ENCODE results near the gene FUCA1.
"Not testable (repeated sequence)": the region's sequence is repeated elsewhere in the genome, so short reads cannot be mapped to it uniquely, and the experiment has no call there.

The FUCA1 gene

GRCh38 chr1:23837908-23838307 is 30.2 kb downstream of the FUCA1 start:
- no peak for DNase-seq (ENCODE audit: low spot score)

DNA sequence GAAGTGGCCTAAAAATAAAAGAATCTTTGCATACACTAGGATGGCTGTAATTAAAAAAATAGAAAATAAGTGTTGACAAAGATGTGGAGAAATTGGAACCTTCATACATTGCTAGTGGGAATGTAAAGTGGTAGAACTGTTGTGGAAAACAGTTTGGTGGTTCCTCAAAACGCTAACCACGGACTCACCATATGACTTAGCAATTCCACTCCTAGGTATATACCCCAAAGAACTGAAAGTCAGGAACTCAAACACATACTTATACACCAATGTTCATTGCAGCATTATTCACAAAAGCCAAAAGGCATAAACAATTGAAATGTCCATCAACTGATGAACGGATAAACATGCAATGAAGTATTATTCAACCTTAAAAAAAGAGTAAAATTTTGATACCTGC is 32.1 kb downstream of the FUCA1 start:
- no peak for DNase-seq (ENCODE audit: low spot score)

DNA sequence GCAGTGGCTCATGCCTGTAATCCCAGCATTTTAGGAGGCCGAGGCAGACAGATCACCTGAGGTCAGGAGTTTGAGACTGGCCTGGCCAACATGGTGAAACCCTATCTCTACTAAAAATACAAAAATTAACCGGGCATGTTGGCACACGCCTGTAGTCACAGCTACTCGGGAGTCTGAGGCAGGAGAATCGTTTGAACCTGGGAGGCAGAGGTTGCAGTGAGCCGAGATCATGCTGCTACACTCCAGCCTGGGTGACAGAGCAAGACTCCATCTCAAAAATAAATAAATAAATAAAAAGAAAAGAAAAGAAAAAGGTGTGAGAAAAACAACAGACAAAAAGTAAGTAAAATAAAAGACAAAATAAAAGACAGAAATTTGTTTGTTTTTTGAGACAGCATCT is 33.9 kb downstream of the FUCA1 start:
- DNase-seq (ENCODE audit: low spot score), result not testable (repeated sequence)

DNA sequence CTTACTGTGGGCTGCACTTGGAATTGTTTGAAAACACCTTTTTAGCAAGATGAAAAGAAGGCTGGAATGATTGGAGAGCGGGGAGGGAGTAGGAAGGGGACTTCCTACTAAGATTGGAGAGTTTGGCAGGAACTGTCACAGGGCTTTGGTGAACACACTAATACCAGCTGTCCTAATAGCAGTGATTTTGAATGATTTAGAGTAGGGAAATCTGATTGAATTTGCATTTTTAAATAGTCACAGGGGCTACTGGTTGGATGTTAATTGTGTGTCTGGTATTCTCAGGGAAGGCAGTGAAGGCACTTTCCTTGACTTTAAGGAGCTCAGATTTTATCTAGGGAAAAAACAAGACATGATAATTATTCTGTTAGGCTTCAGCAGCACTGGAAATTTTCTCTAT is 40.4 kb downstream of the FUCA1 start:
- DNase-seq (ENCODE audit: low spot score), result no peak

GRCh38 chr1:23826590-23826989 is 41.5 kb downstream of the FUCA1 start:
- not testable (repeated sequence) for DNase-seq (ENCODE audit: low spot score)

- DNase-seq (ENCODE audit: low spot score), result no peak
Observed at GRCh38 chr1:23825762-23826522, 42.1 kb downstream of the FUCA1 start.

DNA sequence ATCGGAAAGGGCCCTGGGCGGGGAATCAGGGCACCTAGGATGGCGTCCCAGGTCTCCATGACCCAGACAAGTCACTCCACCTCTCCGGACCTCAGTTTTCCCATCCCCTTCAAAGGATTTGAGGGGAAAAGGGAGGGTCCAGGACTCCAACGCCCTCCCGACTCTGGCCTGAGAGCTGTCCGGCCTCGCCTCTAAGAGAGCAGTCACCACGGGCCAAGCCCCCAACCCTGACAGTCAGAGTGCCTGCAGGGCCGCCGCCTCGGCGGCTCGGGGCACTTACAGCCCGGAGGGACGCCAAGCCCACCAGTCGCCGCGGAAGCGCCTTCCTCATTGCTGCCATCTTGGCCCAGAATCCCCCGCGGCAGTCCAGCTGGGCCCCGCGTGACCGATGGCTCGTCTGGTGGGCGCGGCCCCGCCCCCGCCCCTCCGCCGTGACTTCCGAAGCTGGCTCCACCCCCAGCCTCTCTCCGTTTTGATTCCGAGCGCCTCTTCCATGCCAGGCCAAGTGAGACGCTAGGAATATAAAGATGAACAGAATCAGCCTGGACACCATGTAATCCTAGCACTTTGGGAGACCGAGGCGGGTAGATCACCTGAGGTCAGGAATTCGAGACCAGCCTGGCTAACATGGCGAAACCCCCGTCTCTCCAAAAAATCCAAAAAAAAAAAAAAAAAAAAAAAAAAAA is 42.9 kb downstream of the FUCA1 start, which contains the start of gene HMGCL:
HMGCL (minus strand) TSS at position 354 of the 686 bp plus-strand sequence; CDS start at position 340, 14 bp downstream.
- peak; percentile 86 for DNase-seq (ENCODE audit: low spot score)

DNA sequence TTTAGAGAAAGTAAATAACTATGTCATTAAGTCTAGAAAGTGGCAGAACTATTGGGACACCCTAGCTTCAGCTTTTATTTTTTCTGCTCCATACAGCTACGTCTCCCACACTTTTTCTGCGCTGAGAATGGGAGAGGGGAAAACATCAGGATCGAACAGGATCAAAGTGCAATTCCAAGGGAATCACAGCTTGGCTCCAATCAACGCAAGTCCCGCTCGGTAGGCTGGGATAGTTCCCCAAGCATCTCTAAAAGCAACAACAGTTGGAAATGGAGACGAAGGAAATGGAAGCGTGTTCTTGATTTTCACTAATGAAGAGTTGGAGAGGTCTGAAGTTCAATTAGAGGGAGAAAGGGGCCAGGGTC is 43.4 kb downstream of the FUCA1 start:
- DNase-seq (ENCODE audit: low spot score), result no peak

DNA sequence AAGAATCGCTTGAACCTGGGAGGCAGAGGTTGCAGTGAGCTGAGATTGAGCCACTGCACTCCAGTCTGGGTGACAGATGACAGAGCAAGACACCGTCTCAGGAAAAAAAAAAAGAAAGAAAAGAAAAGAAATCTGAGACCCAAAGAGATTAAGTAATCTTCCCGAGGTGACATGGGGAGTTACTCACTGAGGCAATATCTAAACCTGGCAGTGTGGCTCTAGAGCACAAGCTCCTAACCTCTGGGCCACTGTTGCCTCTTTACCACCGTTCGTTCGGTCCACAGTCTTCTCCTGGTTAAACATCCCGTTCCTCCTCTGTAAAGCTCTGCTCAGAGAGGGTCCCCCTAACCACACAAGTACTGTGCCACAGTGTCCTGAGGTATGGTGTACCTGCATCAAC is 44.3 kb downstream of the FUCA1 start:
- DNase-seq (ENCODE audit: low spot score), result no peak

DNA sequence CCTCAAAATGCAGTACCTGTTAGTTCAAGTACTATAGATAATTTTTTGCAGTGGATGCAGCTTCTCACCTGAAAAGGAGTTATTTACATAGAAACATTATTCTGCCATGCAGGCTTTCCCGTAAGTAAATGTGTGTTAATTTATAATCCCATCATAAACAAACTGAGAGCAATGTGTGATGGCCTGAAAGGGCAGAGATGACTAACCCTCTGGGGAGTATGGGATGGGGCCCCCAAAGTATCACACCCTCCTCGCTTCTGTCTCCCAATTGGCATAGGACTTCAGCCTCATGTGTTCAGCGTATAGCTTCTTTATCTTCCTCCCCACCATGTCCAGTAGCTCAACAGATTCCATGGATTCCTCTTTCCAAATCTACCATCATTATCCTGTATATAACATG is 50.5 kb downstream of the FUCA1 start:
- no peak for DNase-seq (ENCODE audit: low spot score)

DNA sequence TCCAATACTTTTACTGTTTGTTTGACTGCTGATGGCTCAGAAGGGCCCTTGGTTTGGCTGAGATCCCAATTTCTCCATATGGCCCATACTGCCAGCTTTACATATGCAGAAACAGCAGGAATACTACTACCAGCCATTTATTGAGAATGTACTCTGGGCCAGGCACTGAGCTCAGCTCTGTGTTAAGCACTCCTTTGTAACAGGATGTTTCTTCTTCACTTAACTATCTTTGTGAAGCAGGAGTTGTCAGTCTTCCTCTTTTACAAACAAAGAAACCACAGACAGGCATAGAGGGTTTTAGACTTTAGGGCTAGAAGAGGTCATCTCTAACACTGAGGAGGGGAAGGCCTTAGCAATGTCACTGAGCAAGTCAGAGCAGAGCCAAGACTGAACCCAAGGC is 51.2 kb downstream of the FUCA1 start:
- DNase-seq (ENCODE audit: low spot score), result no peak

DNA sequence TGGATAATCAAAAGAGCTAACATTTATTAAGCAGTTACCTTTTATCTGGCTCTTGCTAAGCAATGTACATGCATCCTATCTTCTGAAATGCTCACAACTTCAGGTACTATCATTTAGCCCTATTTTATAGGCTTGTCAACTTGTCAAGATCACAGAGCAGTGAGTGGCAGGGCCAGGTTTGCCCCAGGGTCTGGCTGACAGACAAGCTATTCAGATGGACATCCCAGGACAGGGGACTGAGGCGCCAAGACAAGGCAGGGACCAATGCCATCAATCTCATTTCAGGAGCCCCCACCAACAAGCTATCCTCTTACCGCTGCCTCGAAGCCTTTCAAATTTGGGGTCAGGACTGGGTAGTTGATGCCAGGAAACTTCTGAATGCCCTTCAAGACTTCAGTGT is 51.7 kb downstream of the FUCA1 start:
- no peak for DNase-seq (ENCODE audit: low spot score)

DNA sequence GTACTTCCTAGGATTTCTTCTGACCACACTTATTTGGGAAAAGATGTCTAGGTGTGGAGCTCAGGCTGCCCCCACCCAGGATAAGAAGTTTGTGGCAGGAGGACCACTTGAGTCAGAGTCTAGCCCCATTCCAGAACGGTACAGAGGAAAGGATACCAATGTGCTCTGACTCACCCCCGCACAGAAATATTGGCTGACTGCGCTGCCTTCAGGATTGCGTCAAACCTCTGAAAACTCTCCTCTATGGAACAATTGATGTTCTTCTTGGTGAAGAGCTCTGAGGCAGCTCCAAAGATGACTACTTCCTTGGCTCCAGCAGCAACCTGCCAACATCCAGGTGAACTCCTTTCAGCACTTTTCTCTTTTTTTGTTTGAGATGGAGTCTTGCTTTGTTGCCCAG is 54.1 kb downstream of the FUCA1 start:
- DNase-seq (ENCODE audit: low spot score), result no peak

- peak; percentile 71 for DNase-seq (ENCODE audit: low spot score)
Observed at GRCh38 chr1:23810818-23811540, 57.1 kb downstream of the FUCA1 start.

DNA sequence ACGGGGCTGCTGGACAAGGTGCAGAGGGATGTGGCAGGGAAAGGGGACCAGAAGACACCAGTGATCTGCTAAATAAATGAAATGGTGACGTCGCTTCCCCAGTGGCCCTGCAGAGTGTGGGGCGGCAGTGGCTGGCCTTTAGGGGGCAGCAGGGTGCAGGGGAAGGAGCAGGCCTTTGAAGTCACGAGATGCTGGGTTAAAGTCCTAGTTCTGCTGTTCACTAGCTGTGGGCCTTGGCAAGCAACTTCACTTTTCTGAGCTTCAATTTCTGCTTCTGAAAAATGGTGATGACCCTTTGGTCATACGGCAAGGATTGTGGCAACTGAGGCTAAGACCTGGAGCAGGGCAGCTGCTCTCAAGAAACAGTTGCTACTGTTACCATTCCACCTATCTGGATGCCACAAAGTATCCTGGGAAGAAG is 58.3 kb downstream of the FUCA1 start:
- DNase-seq (ENCODE audit: low spot score), result peak; percentile 66

GRCh38 chr1:23807453-23807852 is 60.6 kb downstream of the FUCA1 start:
- DNase-seq (ENCODE audit: low spot score), result no peak

DNA sequence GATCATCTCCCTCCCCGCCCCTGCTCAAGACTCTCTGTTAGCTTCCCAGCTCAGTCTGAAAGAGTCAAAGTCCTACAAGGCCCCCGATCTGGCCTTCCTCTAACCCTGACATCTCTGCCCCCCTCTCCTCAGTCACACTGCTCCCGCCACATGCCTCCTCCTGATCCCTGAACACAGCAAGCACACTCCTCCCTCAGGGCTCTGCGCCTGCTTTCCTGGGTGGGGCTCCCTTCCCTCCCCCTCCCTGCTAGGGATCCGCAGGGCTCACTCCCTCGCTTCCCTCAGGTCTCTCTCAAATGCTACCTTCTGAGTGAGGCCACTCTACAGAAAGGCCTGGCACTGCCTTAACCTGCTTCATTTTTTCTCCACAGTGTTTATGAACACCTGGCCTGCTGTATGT is 61.8 kb downstream of the FUCA1 start:
- no peak for DNase-seq (ENCODE audit: low spot score)

GRCh38 chr1:23805025-23805424 is 63.1 kb downstream of the FUCA1 start:
- no peak for DNase-seq (ENCODE audit: low spot score)

- DNase-seq (ENCODE audit: low spot score), result no peak
Observed at GRCh38 chr1:23804183-23804835, 63.8 kb downstream of the FUCA1 start.

DNA sequence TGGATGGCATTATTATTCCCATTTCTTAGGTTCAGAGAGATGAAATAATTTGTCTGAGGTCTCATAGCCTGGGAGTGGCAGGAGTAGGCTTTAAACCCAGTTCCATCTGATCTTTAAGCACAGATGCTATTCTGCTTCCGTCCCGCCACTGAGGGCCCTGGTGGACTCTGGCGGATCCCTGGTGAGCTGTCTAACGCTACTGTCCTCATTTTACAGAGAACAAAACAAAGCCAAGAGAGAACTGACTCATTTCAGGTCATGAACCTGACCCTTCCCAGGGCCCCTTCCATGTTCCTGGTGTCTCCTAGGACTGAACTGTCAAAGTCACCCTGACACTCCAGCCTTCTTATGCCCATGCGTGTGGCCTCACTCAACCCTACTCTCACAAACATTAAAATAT is 64.4 kb downstream of the FUCA1 start:
- no peak for DNase-seq (ENCODE audit: low spot score)

DNA sequence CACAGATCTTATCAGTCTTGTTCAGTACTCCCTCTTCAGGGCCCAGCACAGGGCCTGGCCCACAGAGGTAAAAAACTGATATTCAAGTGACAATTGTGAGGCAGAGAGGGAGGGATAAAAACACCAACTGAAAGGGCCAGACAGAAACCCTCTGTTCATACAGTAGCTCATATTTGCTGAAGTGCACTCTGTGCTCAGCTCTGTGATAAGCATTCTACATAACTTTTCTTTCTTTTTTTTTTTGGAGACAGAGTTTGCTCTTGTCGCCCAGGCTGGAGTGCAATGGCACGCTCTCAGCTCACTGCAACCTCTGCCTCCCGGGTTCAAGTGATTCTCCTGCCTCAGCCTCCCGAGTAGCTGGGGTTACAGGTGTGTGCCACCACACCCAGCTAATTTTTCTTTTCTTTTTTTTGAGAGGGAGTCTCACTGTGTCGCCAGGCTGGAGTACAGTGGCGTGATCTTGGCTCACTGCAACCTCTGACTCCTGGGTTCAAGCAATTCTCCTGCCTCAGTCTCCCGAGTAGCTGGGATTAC is 65.2 kb downstream of the FUCA1 start:
- not testable (repeated sequence) for DNase-seq (ENCODE audit: low spot score)

DNA sequence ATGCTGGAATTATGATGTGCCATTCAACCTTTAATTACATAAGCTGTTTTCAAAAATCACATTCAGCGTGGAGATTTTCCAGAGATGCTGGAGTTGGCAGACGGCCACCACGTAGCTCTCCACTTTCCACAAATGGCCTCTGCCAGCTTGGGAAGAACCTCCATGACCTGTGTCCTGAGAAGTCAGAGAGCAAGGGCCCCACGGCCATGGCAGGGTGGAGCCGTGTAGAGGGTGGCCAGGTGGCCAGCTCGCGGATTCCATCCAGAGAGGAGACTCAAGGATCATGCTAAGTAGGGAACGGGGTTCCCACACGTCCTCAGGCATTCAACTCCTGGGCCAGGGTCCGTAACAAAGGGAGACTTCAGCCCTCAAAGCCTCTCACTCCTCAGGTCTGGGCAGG is 66.2 kb downstream of the FUCA1 start:
- DNase-seq (ENCODE audit: low spot score), result no peak
